Kidney (tissue), 14 donors: ENCODE measurements around the gene NAA15. TPM values are rescaled to one million over a fixed set of nuclear protein-coding genes. Genes with fewer than 3 reads are reported as not detected.
"Not testable (repeated sequence)": the region's sequence is repeated elsewhere in the genome, so short reads cannot be mapped to it uniquely, and the experiment has no call there.

Experiments used
- DNase-seq, 5 donors: peaks; one replicate each; pipeline ENCODE4 v3.0.0-alpha.2; 2013 to 2020
- FAIRE-seq: peaks from 2 replicates; lab custom pipeline; 2012; peaks lifted over from hg19 to GRCh38; lab: Jason Lieb, UNC
- H3K27ac ChIP-seq, 2 donors: one replicate each; pipeline ENCODE4 v1.7.0; 2013; ENCODE audit warnings: low read depth in 2 of 2, low read length in 2 of 2, inconsistent platforms in 1 of 2
- H3K27me3 ChIP-seq: one replicate; pipeline ENCODE4 v1.7.1; 2013; ENCODE audit warnings: low read length, inconsistent platforms; ENCODE audit not compliant: control insufficient read depth, insufficient read depth
- H3K36me3 ChIP-seq, 3 donors: one replicate each; pipeline versions ENCODE4 v1.7.0 to v1.7.1; 2013; ENCODE audit warnings: low read length in 3 of 3, control low read depth in 1 of 3, inconsistent platforms in 1 of 3; ENCODE audit not compliant: insufficient read depth in 3 of 3, control insufficient read depth in 2 of 3
- H3K4me1 ChIP-seq, 3 donors: one replicate each; pipeline versions ENCODE4 v1.7.0 to v1.7.1; 2013; ENCODE audit warnings: low read length in 3 of 3, inconsistent platforms in 1 of 3, low read depth in 1 of 3; ENCODE audit not compliant: control insufficient read depth in 2 of 3, insufficient read depth in 2 of 3
- H3K4me3 ChIP-seq, 3 donors: one replicate each; pipeline versions ENCODE4 v1.7.0 to v1.8.1; 2013; ENCODE audit warnings: low read length in 3 of 3, control low read depth in 1 of 3, inconsistent platforms in 1 of 3
- H3K9ac ChIP-seq, 3 donors: one replicate each; pipeline versions ENCODE4 v1.7.0 to v1.7.1; 2013; ENCODE audit warnings: low read length in 3 of 3, control low read depth in 1 of 3, inconsistent platforms in 1 of 3
- H3K9me3 ChIP-seq, 3 donors: one replicate each; pipeline versions ENCODE4 v1.7.0 to v1.7.1; 2013; ENCODE audit warnings: low read length in 3 of 3, control low read depth in 1 of 3, inconsistent platforms in 1 of 3; ENCODE audit not compliant: control insufficient read depth in 2 of 3, insufficient read depth in 1 of 3
- intact Hi-C: fragments of 100-400 bp; cut with DNase I; formaldehyde crosslinking; loops from one replicate; pipeline ENCODE4 v1.11.1; 2022
- polyA plus RNA-seq: library from polyadenylated mRNA; stranded (reverse); fragments of 350-450 nt; fragmentation: Illumina TruSeq; extraction: RNeasy Lipid Tissue Mini Kit (QIAGEN cat#74804); gene quantifications from one replicate; pipeline ENCODE4 v1.2.3, GENCODE V29; 2014; ENCODE audit warnings: low read depth, low replicate concordance; ENCODE audit not compliant: insufficient read depth
- total RNA-seq: library from RNA; stranded (reverse); fragmentation: NEBNext Ultra II Directional; extraction: Animal tissue kit (Norgen Biotek cat#: 25700); gene quantifications from one replicate; pipeline ENCODE4 v1.2.1, GENCODE V29; 2021
- TF ChIP-seq, protein P1 (sequence below): IDR thresholded peaks from 3 replicates; pipeline ENCODE4 v1.5.1; 2012; ENCODE audit warnings: mild to moderate bottlenecking, moderate library complexity, borderline replicate concordance; ENCODE audit not compliant: insufficient read depth; ENCODE audit errors: extremely low read depth
- donor health status: control.
- donor health status: control.
- donor health status: control.
- donor health status: control.
- donor health status: control.
- donor health status: DM: yes; HTN: yes; CAD: no.
- donor health status: Normal renal cell carcinoma (clear cell type).

The NAA15 gene
- total and polyA plus RNA-seq, 2 donors from 2014 or later = 7.0 to 38.8 TPM

DNA sequence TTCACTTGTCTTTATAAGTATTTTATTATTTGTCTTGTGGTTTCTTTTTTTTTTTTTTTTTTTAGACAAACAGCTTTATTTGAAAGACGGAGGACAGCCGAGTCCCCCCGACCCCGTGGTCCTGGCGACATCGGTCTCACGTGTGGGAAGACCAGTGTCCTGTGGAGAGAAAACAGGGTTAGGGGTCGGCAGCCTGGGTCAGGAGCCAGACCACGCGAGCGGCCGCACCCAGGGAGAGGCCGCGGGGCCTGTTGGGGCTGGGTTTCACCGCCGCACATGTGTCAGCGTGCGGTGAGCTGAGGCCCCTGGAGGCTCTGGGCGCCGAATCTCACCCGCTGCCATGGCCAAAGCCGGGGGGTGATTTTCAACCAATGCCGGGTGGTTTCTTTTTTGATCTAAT lies 134.8 kb downstream of the NAA15 start:
- intact Hi-C loops = no loop called here
- peaks cover 0 to 2% (median 0%) of the 10 kb centered on the region in 3 donors for H3K36me3 ChIP-seq
- TF ChIP-seq, protein P1, sequence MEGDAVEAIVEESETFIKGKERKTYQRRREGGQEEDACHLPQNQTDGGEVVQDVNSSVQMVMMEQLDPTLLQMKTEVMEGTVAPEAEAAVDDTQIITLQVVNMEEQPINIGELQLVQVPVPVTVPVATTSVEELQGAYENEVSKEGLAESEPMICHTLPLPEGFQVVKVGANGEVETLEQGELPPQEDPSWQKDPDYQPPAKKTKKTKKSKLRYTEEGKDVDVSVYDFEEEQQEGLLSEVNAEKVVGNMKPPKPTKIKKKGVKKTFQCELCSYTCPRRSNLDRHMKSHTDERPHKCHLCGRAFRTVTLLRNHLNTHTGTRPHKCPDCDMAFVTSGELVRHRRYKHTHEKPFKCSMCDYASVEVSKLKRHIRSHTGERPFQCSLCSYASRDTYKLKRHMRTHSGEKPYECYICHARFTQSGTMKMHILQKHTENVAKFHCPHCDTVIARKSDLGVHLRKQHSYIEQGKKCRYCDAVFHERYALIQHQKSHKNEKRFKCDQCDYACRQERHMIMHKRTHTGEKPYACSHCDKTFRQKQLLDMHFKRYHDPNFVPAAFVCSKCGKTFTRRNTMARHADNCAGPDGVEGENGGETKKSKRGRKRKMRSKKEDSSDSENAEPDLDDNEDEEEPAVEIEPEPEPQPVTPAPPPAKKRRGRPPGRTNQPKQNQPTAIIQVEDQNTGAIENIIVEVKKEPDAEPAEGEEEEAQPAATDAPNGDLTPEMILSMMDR = no peak

DNA sequence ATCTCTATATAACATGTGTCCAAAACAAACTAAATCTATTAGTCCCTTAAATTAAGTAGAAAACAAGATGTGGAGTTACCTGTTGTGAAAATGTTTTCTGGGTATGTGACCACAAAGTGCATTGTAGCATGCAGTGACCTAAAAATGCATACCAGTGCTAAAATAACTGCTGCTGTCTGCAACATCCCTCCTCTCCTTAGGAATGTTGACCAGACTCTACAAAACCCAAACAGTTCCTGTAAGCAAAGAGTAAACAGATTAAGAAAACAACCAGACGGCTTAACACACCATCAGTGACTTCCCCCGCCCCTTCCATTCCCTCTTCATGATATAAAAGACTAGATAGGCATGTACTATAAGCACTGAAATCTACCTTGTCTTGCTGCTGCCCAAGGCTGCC lies 136.8 kb downstream of the NAA15 start:
- Histone ChIP-seq H3K9ac (no peak overlapping the region), H3K9me3 (peaks cover 2 to 10% (median 3%) of the 10 kb centered on the region in 3 donors), H3K4me1 (no peaks in the 10 kb centered on the region), H3K27ac (no peak overlapping the region), H3K36me3 (peaks cover 0 to 2% (median 0%) of the 10 kb centered on the region in 3 donors), H3K4me3 (no peak overlapping the region), H3K27me3 (no peaks in the 10 kb centered on the region)
- DNase-seq = no peak
- TF ChIP-seq, protein P1 = no peak
- no peak for FAIRE-seq
- intact Hi-C loops = no loop called here

More for the DNA sequence above, 134.8 kb downstream of the NAA15 start:
- H3K27ac ChIP-seq = no peak overlapping the region
- H3K4me3 ChIP-seq = no peak overlapping the region
- FAIRE-seq (no peak), DNase-seq (no peak)
- no peak overlapping the region for H3K9ac ChIP-seq
- no peaks in the 10 kb centered on the region for H3K4me1 ChIP-seq
- no peaks in the 10 kb centered on the region for H3K27me3 ChIP-seq
- peaks cover 2 to 10% (median 3%) of the 10 kb centered on the region in 3 donors for H3K9me3 ChIP-seq

DNA sequence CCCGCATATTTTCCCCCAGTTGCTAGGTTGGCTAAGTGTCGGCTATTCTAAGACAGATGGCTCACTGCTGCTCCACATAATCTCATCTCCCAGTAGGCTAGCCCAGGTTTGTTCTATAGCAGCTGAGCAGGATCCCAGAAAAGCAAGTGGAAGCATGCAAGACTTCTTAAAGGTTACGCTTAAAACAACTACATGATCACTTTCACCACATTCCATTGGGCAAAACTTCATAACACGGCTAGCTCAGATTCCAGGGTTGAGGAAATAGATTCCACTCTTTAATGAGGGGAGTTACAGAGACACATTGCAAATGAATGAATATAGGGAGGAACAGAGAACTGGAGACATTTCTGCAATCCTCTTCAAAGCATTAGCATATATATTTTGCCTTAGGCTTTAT lies 139.7 kb downstream of the NAA15 start:
- peaks cover 0 to 2% (median 0%) of the 10 kb centered on the region in 3 donors for H3K36me3 ChIP-seq
- peaks cover 2 to 10% (median 3%) of the 10 kb centered on the region in 3 donors for H3K9me3 ChIP-seq
- no peaks in the 10 kb centered on the region for H3K27me3 ChIP-seq
- intact Hi-C loops = no loop called here
- TF ChIP-seq, protein P1 = no peak
- no peak for FAIRE-seq
- H3K9ac ChIP-seq = no peak overlapping the region
- no peaks in the 10 kb centered on the region for H3K4me1 ChIP-seq
- H3K27ac ChIP-seq = no peak overlapping the region
- no peak for DNase-seq
- no peak overlapping the region for H3K4me3 ChIP-seq

DNA sequence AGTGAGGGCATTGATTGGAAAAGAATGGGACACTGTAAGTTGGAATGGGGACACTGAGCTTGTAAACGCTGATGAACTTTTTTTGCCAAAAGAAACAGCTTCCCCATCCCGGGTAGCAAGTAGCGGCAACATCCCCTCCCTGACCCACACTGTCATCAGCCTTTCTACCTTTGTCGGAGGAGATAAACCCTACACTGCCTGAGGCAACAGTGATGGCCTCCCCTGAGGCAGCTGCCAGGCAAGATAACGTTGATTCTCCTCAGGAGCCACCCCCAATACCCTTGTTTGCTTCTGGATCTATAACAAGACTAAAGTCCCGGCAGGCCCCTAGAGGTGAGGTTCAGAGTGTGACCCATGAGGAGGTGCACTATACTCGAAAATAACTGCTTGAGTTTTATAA lies 142.4 kb downstream of the NAA15 start:
- no peaks in the 10 kb centered on the region for H3K9me3 ChIP-seq
- intact Hi-C loops = no loop called here
- no peak for FAIRE-seq
- H3K27ac ChIP-seq = no peak overlapping the region
- H3K27me3 ChIP-seq = no peaks in the 10 kb centered on the region
- TF ChIP-seq, protein P1 = no peak
- DNase-seq = no peak
- H3K9ac ChIP-seq = no peak overlapping the region
- H3K4me1 ChIP-seq = no peaks in the 10 kb centered on the region
- H3K36me3 ChIP-seq = no peaks in the 10 kb centered on the region
- no peak overlapping the region for H3K4me3 ChIP-seq

DNA sequence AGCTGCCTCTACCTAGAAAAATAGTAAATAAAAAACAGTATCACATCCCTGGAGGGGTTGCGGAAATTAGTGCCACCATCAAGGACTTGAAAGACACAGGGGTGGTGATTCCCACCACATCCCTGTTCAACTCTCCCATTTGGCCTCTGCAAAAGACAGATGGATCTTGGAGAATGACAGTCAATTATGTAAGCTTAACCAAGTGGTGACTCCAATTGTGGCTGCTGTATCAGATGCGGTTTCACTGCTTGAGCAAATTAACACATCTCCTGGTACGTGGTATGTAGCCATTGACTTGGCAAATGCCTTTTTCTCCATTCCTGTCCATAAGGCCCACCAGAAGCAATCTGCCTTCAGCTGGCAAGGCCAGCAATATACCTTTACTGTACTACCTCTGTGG lies 143.6 kb downstream of the NAA15 start:
- H3K4me1 ChIP-seq, H3K4me3 ChIP-seq, H3K9me3 ChIP-seq, H3K27ac ChIP-seq, intact Hi-C loops, H3K27me3 ChIP-seq, H3K36me3 ChIP-seq, DNase-seq, H3K9ac ChIP-seq, FAIRE-seq: not testable (repeated sequence)
